Activated T-cell treated with anti-CD3 and anti-CD28 coated beads for 48 hours (primary cell): ENCODE data around the gene MINPP1.
"Not testable (repeated sequence)": the region's sequence is repeated elsewhere in the genome, so short reads cannot be mapped to it uniquely, and the experiment has no call there.

Source experiments
- DNase-seq: peaks from one replicate; pipeline ENCODE4 v3.0.0-alpha.2; 2020; ENCODE audit warnings: low read depth

The MINPP1 gene

GRCh38 chr10:87575851-87576250, 71.2 kb downstream of the MINPP1 start:
- no peak for DNase-seq

GRCh38 chr10:87578160-87578841, 73.6 kb downstream of the MINPP1 start:
- no peak for DNase-seq

DNA sequence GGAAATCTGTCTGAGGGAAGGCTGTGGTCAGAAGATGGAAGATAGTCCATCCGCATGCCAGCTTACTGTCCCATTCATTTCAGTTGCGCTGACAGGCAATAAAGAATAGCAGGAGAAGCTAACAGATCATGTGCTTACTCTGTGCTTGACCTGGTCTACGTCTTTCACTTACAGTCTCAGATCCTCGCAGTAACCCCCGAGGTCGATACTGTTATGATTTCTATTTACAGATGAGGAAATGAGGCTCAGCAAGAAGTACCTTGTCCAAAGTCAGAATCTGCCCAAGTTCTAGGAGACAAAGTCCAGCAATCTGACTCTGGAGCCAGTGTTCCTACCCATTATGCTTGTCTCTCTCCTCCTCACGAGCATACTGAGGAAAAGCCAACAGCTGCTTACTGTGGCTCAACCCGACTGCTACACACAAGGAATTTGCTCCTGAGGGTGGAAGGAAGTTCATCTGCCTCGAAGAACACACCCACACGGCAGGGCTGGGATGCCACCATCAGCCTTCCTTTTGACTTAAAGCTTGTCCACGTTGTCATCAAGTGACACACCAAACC, 74.2 kb downstream of the MINPP1 start:
- no peak for DNase-seq

- DNase-seq: no peak
Observed at GRCh38 chr10:87579563-87579962, 74.9 kb downstream of the MINPP1 start.

- DNase-seq: no peak
Observed at GRCh38 chr10:87580016-87580415, 75.3 kb downstream of the MINPP1 start.

DNA sequence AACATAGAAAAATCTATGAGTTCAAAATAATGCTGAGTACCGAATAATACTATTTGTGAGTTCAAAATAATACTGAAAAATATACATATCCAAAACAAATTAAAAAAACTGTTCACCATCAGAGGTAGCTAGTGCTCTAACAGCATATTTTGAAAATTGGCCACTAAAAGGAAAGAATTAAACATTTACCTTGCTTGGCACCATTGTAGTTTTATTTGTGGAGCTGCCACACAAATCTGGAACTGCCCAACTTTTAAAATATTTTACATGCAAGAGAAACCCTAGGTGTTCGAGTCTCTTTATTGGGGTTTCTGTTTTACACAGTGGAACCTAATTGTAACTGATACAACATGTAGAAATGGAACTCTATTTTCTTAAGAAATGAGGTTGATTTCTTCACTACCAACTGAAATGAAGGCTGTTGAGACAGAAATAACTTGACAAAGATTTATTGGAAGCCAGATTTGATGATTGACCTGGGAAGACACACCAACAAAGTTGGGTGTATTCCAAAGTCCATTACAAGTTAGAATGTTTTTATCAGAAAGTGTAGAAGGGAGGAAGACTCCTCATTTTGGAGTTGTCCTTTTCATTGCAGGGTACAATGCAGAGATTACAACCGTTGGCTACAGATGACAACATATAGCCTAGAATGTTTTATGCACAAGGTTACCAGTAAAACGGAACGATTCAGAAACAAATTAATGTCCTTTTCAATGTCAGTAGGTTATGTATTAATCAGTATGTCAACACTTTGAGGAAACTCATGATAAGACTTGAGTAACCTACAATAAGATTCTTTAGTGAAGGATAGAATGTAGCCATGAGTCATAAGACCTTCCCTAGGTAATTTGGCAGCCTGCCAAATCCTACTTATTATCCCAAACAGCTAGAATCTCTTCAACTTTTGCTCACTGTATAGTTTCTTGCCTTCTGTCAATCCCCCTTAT, 81.1 kb downstream of the MINPP1 start:
- no peak for DNase-seq

DNA sequence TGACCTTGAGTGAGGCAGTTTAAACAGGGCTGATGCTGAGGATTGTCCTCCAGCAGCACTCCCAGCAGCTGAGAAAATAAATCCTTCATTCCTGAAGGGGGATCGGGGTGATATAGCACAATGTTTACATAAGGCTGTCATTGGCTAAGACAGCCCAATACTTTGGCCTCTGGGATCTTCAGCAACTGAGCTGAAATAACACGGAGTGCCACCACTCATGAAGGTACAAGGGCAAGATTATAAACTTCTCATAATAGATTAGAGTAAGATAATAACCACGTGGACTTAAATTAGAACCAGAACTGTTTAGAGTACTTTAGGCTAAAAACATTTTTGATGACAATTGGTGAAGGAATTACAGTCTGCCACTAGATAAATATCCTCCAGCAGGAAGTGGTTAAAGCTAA, 85.0 kb downstream of the MINPP1 start:
- DNase-seq: no peak

GRCh38 chr10:87590705-87591588, 86.3 kb downstream of the MINPP1 start:
- no peak for DNase-seq

GRCh38 chr10:87591589-87591886, 86.8 kb downstream of the MINPP1 start:
- DNase-seq: no peak

DNA sequence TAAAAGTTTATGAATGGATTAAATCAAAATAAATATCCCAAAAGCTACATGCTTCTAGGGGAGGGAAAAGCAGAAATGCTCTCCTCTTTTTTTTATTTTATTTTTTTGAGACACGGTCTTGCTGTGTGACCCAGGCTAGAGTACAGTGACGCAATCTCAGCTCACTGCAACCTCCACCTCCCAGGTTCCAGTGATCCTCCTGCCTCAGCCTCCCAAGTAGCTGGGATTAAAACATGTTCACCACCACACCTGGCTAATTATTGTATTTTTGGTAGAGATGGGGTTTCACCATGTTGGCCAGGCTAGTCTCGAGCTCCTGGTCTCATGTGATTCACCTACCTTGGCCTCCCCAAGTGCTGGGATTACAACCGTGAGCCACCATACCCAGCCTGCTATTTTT, 88.2 kb downstream of the MINPP1 start:
- DNase-seq: not testable (repeated sequence)

- no peak for DNase-seq
Observed at GRCh38 chr10:87593702-87594101, 89.0 kb downstream of the MINPP1 start.

DNA sequence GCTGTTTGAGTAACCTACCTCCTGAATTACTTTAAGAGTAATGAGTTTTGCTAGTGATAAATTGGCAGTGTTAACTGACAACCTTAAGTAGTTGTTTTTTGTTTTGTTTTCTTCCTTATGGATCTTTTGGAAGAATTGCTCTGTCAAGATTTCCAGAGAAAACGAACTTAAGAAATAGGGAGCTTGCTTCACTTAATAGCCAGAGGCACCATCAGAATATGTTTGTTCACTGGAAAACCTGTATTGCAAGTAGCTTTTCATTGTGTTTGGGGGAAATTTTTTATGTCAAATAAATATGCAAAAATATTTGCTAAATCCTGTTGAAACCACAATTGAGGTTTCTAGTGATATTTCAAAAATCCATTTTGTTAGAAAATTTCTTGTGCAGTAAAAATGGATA, 89.5 kb downstream of the MINPP1 start:
- DNase-seq: no peak

GRCh38 chr10:87594864-87595263, 90.2 kb downstream of the MINPP1 start:
- DNase-seq: no peak

- no peak for DNase-seq
Observed at GRCh38 chr10:87596351-87596750, 91.7 kb downstream of the MINPP1 start.

GRCh38 chr10:87598700-87599099, 94.0 kb downstream of the MINPP1 start:
- no peak for DNase-seq

- no peak for DNase-seq
Observed at GRCh38 chr10:87600581-87600980, 95.9 kb downstream of the MINPP1 start.
